HepG2 (cell line): ENCODE results near the gene DYNC1LI2. TPM values are rescaled to one million over a fixed set of nuclear protein-coding genes. Genes with fewer than 3 reads are reported as not detected.
A peak's percentile ranks its signal among the peaks of the same experiment; 100 is the strongest.

Experiments used
- ARID5B ChIP-seq: IDR thresholded peaks from 2 replicates; pipeline ENCODE4 v1.4.0; 2020; ENCODE audit warnings: mild to moderate bottlenecking, missing genetic modification reagents
- ATF2 ChIP-seq: sonication (generic); formaldehyde crosslinking; IDR thresholded peaks from 2 replicates; pipeline ENCODE4 v1.4.0; 2020; ENCODE audit warnings: missing genetic modification reagents
- BORCS8-MEF2B ChIP-seq: sonication (generic); formaldehyde crosslinking; IDR thresholded peaks from 2 replicates; pipeline ENCODE4 v1.8.0; 2022; ENCODE audit warnings: mild to moderate bottlenecking, missing genetic modification reagents
- GTF3A ChIP-seq: sonication (generic); formaldehyde crosslinking; conservative IDR thresholded peaks from 2 replicates; pipeline ENCODE4 v1.4.0; 2020; ENCODE audit warnings: mild to moderate bottlenecking, missing genetic modification reagents
- HDAC6 ChIP-seq: fragments of 200-600 bp; sonication (generic); IDR thresholded peaks from 2 replicates; pipeline ENCODE4 v1.7.0; 2017; ENCODE audit warnings: mild to moderate bottlenecking, antibody characterized with exemption, low read length, low read depth
- JDP2 ChIP-seq: sonication (generic); formaldehyde crosslinking; IDR thresholded peaks from 2 replicates; pipeline ENCODE4 v1.8.1; 2022; ENCODE audit warnings: missing genetic modification reagents, borderline replicate concordance
- PAWR ChIP-seq: sonication (generic); formaldehyde crosslinking; IDR thresholded peaks from 2 replicates; pipeline ENCODE4 v1.4.0; 2020; ENCODE audit warnings: missing genetic modification reagents, mild to moderate bottlenecking, borderline replicate concordance
- TAF1 ChIP-seq: sonication (generic); formaldehyde crosslinking; IDR thresholded peaks from 2 replicates; pipeline ENCODE4 v1.4.0; 2020; ENCODE audit warnings: missing genetic modification reagents
- TFAP4 ChIP-seq: sonication (generic); IDR thresholded peaks from 2 replicates; pipeline ENCODE4 v1.6.1; 2016; ENCODE audit warnings: low read depth, borderline replicate concordance
- TMF1 ChIP-seq: sonication (generic); formaldehyde crosslinking; IDR thresholded peaks from 2 replicates; pipeline ENCODE4 v1.8.1; 2022; ENCODE audit warnings: low read depth, missing genetic modification reagents
- ZBTB10 ChIP-seq: sonication (generic); formaldehyde crosslinking; IDR thresholded peaks from 2 replicates; pipeline ENCODE4 v1.4.0; 2020; ENCODE audit warnings: missing genetic modification reagents, borderline replicate concordance
- ZBTB3 ChIP-seq: sonication (generic); formaldehyde crosslinking; IDR thresholded peaks from 2 replicates; pipeline ENCODE4 v1.4.0; 2020; ENCODE audit warnings: low read depth, mild to moderate bottlenecking, moderate library complexity, missing genetic modification reagents, borderline replicate concordance
- ZNF232 ChIP-seq: sonication (generic); formaldehyde crosslinking; IDR thresholded peaks from 2 replicates; pipeline ENCODE4 v1.4.0; 2020; ENCODE audit warnings: missing genetic modification reagents, borderline replicate concordance
- ZNF24 ChIP-seq: fragments of 450-650 bp; IDR thresholded peaks from 2 replicates; pipeline ENCODE4 v1.6.1; 2017; ENCODE audit warnings: antibody characterized with exemption, mild to moderate bottlenecking
- ZNF281 ChIP-seq: sonication (generic); formaldehyde crosslinking; IDR thresholded peaks from 2 replicates; pipeline ENCODE4 v1.4.0; 2020; ENCODE audit warnings: missing genetic modification reagents, borderline replicate concordance
- ZNF292 ChIP-seq: sonication (generic); formaldehyde crosslinking; IDR thresholded peaks from 2 replicates; pipeline ENCODE4 v1.8.1; 2022; ENCODE audit warnings: mild to moderate bottlenecking, low read depth, missing genetic modification reagents, borderline replicate concordance
- ZNF746 ChIP-seq: sonication (generic); formaldehyde crosslinking; IDR thresholded peaks from 2 replicates; pipeline ENCODE4 v1.8.0; 2022; ENCODE audit warnings: mild to moderate bottlenecking, missing genetic modification reagents
- polyA plus RNA-seq, 8 experiments: library from polyadenylated mRNA; depleted of rRNA in 3 of 8; stranded (reverse) in 7 of 8; unstranded in 1 of 8; fragments of >200 nt; fragmentation: Illumina TruSeq in 4 of 8; extraction: Trizol in 4 of 8; gene quantifications; 2 replicates each; pipeline versions ENCODE4 v1.2.1 to v1.2.3, GENCODE V29; 2011 to 2016; ENCODE audit warnings: low read depth in 4 of 8, missing spikeins in 1 of 8, mixed read lengths in 1 of 8; ENCODE audit not compliant: insufficient read depth in 1 of 8
- total RNA-seq, 5 experiments: library from RNA; depleted of rRNA; stranded (reverse); fragments of >200 nt; fragmentation: Illumina TruSeq; extraction: Trizol; gene quantifications; 2 replicates each; pipeline ENCODE4 v1.2.3, GENCODE V29; 2016; ENCODE audit warnings: low read depth in 1 of 5

DYNC1LI2 gene
- total and polyA plus RNA-seq, 2 of the 13 experiments (the other 11 are each of a cell fraction or from before 2014, with no cell fraction given), result 65.5 to 135 TPM

GRCh38 chr16:66751303-66751991 is at the start of gene DYNC1LI2 (continued):
- TF ChIP-seq ARID5B, result no peak
- TF ChIP-seq TAF1 (CRISPR knock-in tag), result peak; percentile 86
- no peak for TF ChIP-seq BORCS8-MEF2B (CRISPR knock-in tag)
- no peak; the same call in 1 of the 2 replicates for TF ChIP-seq TFAP4
- TF ChIP-seq ZNF24, result no peak
- TF ChIP-seq ZNF292 (CRISPR knock-in tag), result no peak
- peak; percentile 67 for TF ChIP-seq TMF1
- no peak for TF ChIP-seq ZBTB3
- TF ChIP-seq JDP2 (CRISPR knock-in tag), result no peak; the same call in 1 of the 2 replicates
- TF ChIP-seq ZBTB10 (CRISPR knock-in tag), result no peak
- TF ChIP-seq ZNF281 (CRISPR knock-in tag), result no peak
- 0 out of 2 replicates have a peak, but pooled peaks have one; percentile 62 for TF ChIP-seq GTF3A (CRISPR knock-in tag)
- TF ChIP-seq ZNF746 (CRISPR knock-in tag), result no peak; the same call in 1 of the 2 replicates
- TF ChIP-seq PAWR, result no peak
- peak; percentile 56; the same call in 1 of the 2 replicates for TF ChIP-seq ZNF232 (CRISPR knock-in tag)
- TF ChIP-seq HDAC6, result no peak
- TF ChIP-seq ATF2 (CRISPR knock-in tag), result no peak
